GM23248 (cell line): ENCODE measurements around the gene IGSF5.
"Not testable (repeated sequence)": the region's sequence is repeated elsewhere in the genome, so short reads cannot be mapped to it uniquely, and the experiment has no call there.

ENCODE experiments used
- EZH2 ChIP-seq: fragments of 200-600 bp; sonication (generic); IDR thresholded peaks from 2 replicates; pipeline ENCODE4 v1.6.1; 2018; ENCODE audit warnings: antibody characterized with exemption, mild to moderate bottlenecking; ENCODE audit not compliant: insufficient read depth, poor library complexity, severe bottlenecking
- EZH2phosphoT487 ChIP-seq: fragments of 200-600 bp; sonication (generic); IDR thresholded peaks from 2 replicates; pipeline ENCODE4 v1.6.1; 2018; ENCODE audit warnings: antibody characterized with exemption, moderate library complexity, mild to moderate bottlenecking, low read depth; ENCODE audit not compliant: insufficient read depth

GRCh38 chr21:39742561-39742960, 2.4 kb upstream of the IGSF5 start:
- TF ChIP-seq EZH2phosphoT487, EZH2: not testable (repeated sequence)
